ENCODE results near the gene PKDREJ.

- no peak for TF ChIP-seq SIN3A (IDR thresholded peaks at IDR 0.05; ENCODE audit: borderline replicate concordance, insufficient read depth, low read depth, low read length)
- TF ChIP-seq CTCF (IDR thresholded peaks at IDR 0.05) = no peak
- TF ChIP-seq POLR2AphosphoS5 (IDR thresholded peaks at IDR 0.05; ENCODE audit: low read depth, low read length) = no peak
- TF ChIP-seq REST (IDR thresholded peaks at IDR 0.05; ENCODE audit: insufficient read depth in 1 of 2, low read depth in 2 of 2, low read length in 1 of 2) = no peak
Observed at GRCh38 chr22:46242076-46242475, 21.1 kb downstream of the PKDREJ start.
